ENCODE results near the gene MACROH2A1.
A peak's percentile ranks its signal among the peaks of the same experiment; 100 is the strongest.

Gene MACROH2A1

DNA sequence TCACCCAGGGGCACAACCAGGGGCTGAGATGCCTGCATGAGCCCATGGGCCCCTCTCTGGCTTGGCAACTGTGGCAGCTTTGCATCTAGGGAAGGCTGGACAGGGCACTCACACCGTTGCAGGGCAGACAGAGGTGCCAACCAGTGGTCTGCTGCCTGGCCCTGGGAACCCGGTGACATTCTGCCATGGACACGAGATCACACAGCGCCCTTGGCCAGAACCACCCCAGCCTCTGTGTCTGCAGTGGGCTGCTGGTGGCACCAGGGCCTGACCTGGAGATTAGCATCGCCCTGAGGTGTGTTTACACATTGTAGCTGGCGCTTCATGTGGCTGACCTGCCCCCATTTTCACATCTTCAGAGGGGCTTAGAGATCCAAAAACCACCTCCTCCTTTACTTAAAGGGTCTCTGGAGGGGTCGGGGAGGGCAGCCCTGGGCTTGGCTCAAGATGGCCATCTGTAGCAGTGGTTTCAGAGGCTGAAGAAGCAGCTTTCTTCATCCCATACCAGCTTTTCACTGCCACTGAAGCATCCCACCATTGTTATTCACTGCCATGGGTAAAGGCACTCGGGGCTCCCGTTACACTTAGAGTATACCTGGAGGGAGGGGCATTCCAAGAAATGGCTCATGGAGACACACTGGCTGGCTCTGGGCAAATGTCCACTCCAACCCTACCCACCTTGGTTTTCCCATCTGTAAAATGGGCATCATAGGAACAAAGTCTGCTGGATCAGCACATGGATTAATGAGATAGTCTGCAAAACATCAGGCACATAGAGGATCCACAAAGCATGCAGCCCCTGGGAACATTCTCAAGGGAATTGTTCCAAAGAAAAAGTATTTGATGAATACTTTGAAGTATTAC is 36.7 kb upstream of the MACROH2A1 start:
- DNase-seq (ENCODE audit: low read depth in 2 of 2): no peak

- DNase-seq (ENCODE audit: low read depth in 2 of 2): no peak
Measured at GRCh38 chr5:135434591-135435466, 35.8 kb upstream of the MACROH2A1 start.

DNA sequence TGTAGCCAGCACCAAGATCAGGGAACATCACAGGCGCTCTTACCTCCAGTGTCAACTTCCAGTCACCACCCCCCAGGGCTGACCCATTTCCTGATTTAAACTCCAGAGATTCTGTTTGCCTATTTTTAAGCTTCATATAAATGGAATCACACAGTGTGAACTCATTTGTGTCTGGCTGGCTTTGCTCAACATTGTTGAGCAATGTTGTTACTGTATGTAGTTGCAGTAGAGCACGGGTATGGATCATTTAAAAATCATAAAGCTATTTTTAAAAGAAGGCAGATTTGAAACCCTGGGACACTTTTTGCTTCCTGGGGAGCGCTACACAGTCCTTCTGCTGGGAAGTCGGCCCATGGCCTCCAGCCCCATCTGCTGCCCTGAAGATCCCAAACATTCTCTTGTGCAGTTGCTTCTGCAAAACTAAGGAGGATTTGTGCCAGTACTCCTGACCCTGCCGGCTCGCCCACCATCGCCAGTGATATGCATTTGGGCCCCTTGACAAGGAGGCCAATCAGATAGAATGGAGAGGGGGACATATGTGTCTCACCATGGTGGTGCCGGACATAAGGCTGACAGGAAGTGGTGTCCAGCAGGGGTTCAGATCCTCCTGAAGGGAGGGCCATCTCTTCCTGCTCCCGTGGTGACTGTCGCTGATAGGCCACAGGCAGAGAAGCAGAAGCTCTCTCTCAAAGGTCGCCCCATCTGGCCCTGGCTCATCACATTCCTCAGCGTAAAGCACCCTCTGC is 34.8 kb upstream of the MACROH2A1 start:
- no peak for DNase-seq (ENCODE audit: low read depth in 2 of 2)

GRCh38 chr5:135432113-135432512 is 33.1 kb upstream of the MACROH2A1 start:
- DNase-seq (ENCODE audit: low read depth in 2 of 2): no peak

DNA sequence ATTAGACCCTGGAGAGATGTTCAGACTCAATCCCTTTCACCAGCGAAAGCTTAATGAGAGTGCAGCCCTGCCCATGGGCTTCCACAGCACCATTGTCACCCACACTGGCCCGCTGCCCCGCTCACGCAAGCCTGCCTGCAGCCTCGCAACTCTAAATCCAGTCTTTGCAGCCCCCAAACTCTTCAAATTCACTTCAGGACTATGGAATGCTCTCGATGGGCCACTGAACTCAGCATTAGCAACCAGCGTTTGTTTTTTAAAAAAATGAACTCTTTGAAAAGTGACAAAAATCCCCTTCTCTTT is 31.1 kb upstream of the MACROH2A1 start:
- no peak for DNase-seq (ENCODE audit: low read depth in 2 of 2)

- DNase-seq (ENCODE audit: low read depth in 2 of 2): no peak
Measured at GRCh38 chr5:135429301-135430134, 30.5 kb upstream of the MACROH2A1 start.

GRCh38 chr5:135428586-135428985 is 29.6 kb upstream of the MACROH2A1 start:
- DNase-seq (ENCODE audit: low read depth in 2 of 2): no peak

- peak in 1 of 2 donors; percentile 19 for DNase-seq (ENCODE audit: low read depth in 2 of 2)
Measured at GRCh38 chr5:135426102-135427082, 27.4 kb upstream of the MACROH2A1 start.

- no peak for DNase-seq (ENCODE audit: low read depth in 2 of 2)
Measured at GRCh38 chr5:135425641-135426040, 26.6 kb upstream of the MACROH2A1 start.

DNA sequence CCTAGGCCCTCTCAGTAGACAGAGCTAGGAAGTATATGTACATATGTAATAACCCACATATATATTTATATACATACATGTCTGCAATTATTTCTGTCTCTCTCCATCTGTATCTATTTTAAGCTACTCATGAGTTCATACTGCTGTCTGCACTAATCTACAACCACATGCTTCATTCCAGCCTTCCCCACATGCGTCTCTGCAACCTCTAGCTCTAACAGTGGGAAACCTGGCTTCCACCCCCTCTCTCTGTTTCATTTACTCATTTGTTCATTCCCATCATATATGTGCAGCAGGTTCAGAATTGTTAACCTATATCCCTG is 24.8 kb upstream of the MACROH2A1 start:
- DNase-seq (ENCODE audit: low read depth in 2 of 2): no peak

DNA sequence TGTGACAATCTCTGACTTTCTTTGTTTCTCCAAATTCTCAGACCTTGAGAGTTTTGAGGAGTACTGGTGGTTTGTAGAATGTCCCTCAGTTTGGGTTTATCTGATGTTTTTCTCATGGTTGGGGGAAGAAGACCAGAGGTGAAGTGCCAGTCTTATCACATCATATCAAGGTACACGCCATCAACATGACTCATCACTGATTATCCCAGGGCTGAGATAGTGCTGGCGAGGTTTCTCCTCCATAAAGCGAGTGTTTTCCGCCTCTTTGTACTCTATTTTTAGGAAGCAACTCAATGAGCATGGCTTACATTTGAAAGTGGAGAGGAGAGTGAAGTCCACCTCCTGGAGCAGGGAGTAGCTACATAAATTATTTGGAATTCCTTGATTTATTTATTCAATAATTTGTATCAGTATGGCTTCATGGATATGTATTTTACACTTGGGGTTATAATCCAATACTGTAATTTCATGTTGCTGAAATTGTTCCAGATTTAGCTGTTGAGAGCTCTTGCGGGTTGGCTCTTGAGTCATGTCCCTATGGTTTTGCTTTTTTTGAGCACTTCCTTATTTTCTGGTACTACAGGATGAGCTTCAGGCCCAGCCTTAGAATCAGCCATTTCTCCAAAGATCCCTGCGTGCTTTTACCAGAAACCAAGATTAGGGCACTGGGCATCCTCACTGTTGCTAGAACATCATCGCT is 24.3 kb upstream of the MACROH2A1 start:
- no peak for DNase-seq (ENCODE audit: low read depth in 2 of 2)

GRCh38 chr5:135422419-135422818 is 23.4 kb upstream of the MACROH2A1 start:
- no peak for DNase-seq (ENCODE audit: low read depth in 2 of 2)

DNA sequence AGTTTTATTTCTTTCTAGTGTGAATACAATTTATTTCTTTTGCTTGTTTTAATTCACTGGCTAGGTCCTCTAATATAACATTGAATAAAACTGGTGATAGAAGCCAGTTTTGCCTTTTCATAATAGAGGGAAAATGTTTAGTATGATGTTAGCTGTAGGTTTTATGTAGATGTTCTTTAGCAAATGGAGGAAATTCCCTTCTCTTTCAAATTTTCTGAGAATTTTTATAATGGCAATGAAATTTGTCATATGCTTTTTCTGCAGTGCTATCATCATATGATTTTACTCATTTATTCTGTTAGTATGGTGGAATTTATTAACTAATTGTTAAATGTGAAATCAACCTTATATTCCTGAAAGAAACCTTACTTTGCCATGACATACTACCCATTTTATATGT is 18.1 kb upstream of the MACROH2A1 start:
- no peak for DNase-seq (ENCODE audit: low read depth in 2 of 2)

- no peak for DNase-seq (ENCODE audit: low read depth in 2 of 2)
Measured at GRCh38 chr5:135405082-135405481, 6.1 kb upstream of the MACROH2A1 start.

DNA sequence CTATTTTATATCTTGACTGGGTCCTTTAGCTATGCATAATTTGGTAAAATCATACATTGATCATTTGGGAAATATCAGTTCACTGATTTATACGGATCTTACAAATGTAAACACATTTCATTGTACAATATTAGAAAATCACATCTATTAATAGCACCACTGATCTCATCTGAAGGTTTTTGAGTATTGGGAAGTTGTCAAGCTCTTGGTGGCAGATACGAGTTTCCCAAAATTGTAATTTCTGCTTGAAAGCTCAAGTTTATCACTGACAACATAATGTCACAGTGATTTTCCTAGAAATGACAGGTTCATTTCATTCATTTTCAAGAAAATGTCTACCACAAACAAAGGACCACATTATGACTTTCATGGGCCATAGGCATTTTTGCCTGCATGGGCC is 3.0 kb upstream of the MACROH2A1 start:
- DNase-seq (ENCODE audit: low read depth in 2 of 2): no peak

- DNase-seq (ENCODE audit: low read depth in 2 of 2): no peak
Measured at GRCh38 chr5:135400866-135401265, 1.8 kb upstream of the MACROH2A1 start.

GRCh38 chr5:135399794-135400542 is 937 bp upstream of the MACROH2A1 start:
- no peak for DNase-seq (ENCODE audit: low read depth in 2 of 2)

DNA sequence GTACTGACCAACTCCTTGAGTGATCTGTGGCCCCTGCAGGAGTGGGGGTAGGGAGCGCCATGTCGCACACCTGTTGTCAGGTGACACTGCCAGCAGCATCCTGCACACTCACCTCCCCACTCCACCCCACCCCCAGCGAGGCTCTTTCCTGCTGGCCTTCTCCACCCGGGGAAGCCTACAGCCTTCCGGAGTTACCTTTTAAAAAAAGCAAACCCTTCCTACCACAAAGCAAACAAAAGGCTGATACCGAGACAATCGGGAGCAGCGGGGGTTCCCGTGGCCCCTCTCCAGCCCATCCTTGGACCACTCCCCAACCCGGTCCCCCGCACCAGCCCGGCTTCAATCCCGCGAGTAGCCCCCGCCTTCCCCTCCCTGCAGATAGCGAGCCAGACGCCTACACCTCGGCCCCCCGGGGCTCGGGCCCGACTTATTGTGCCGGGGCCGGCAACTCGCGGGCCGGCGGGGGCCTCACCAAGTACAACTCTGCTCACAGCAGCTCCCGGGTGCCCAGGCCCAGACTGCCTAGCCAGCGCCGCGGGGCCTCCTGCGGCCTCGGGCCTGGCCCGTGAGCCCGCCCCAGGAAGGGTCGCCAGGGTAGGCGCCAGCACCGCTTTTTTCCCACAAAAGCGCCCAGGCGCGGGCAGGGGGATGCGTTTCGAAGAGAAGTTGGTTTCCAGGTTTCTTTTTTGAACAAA is 724 bp downstream of the MACROH2A1 start:
- DNase-seq (ENCODE audit: low read depth in 2 of 2): peak in 1 of 2 donors; percentile 34

Data from activated CD4-positive, alpha-beta T cell treated with anti-CD3 and anti-CD28 coated beads for 24 hours (primary cell).